Activated CD8-positive, alpha-beta memory T cell treated with anti-CD3 and anti-CD28 coated beads, Interleukin-2, amount 50 U/mL, for 4 hours (primary cell): ENCODE measurements around the gene DNMT1.

Source experiments
- DNase-seq: peaks from one replicate; pipeline ENCODE4 v3.0.0-alpha.2; 2020

The DNMT1 gene

GRCh38 chr19:10111405-10111811, 83.3 kb downstream of the DNMT1 start, which contains the start of gene P2RY11:
Gene P2RY11 (plus strand): TSS chr19:10111693. CDS start chr19:10111722, 29 bp downstream.
- no peak for DNase-seq

GRCh38 chr19:10110972-10111317, 83.8 kb downstream of the DNMT1 start:
- no peak for DNase-seq

- DNase-seq: no peak
Observed at GRCh38 chr19:10110076-10110971, 84.4 kb downstream of the DNMT1 start.

- DNase-seq: no peak
Observed at GRCh38 chr19:10109528-10109927, 85.2 kb downstream of the DNMT1 start.

- no peak for DNase-seq
Observed at GRCh38 chr19:10107817-10108367, 86.9 kb downstream of the DNMT1 start.

GRCh38 chr19:10107254-10107653, 87.5 kb downstream of the DNMT1 start:
- DNase-seq: no peak

- peak; percentile 95 for DNase-seq
Observed at GRCh38 chr19:10106100-10106936, 88.4 kb downstream of the DNMT1 start, which contains the start of gene PPAN. Gene PPAN (plus strand): TSS chr19:10106362. CDS start chr19:10106395, 33 bp downstream.

GRCh38 chr19:10105509-10106099, 89.1 kb downstream of the DNMT1 start:
- peak; percentile 77 for DNase-seq

GRCh38 chr19:10104665-10105508, 89.9 kb downstream of the DNMT1 start:
- peak; percentile 75 for DNase-seq

- no peak for DNase-seq
Observed at GRCh38 chr19:10104130-10104513, 90.6 kb downstream of the DNMT1 start.

GRCh38 chr19:10102787-10103236, 91.9 kb downstream of the DNMT1 start:
- DNase-seq: no peak

GRCh38 chr19:10100163-10100785, 94.5 kb downstream of the DNMT1 start:
- no peak for DNase-seq

- DNase-seq: no peak
Observed at GRCh38 chr19:10096615-10096963, 98.2 kb downstream of the DNMT1 start.

- peak; percentile 90 for DNase-seq
Observed at GRCh38 chr19:10095948-10096614, 98.7 kb downstream of the DNMT1 start.

- DNase-seq: no peak
Observed at GRCh38 chr19:10095622-10095947, 99.2 kb downstream of the DNMT1 start.

GRCh38 chr19:10093295-10094186, 101.2 kb downstream of the DNMT1 start:
- DNase-seq: no peak

GRCh38 chr19:10092648-10093294, 102.0 kb downstream of the DNMT1 start:
- DNase-seq: no peak

GRCh38 chr19:10091895-10092641, 102.7 kb downstream of the DNMT1 start:
- no peak for DNase-seq

- no peak for DNase-seq
Observed at GRCh38 chr19:10091370-10091687, 103.4 kb downstream of the DNMT1 start.
